HG03135 (cell line): Measurements from ENCODE around the gene RCC1.
A peak's percentile ranks its signal among the peaks of the same experiment; 100 is the strongest.
"Not testable (repeated sequence)": the region's sequence is repeated elsewhere in the genome, so short reads cannot be mapped to it uniquely, and the experiment has no call there.

Experiments used
- ATAC-seq: cut with Tn5 transposase; IDR thresholded peaks from one replicate; pipeline ENCODE4 v1.9.1; 2021; ENCODE audit warnings: mild to moderate bottlenecking, moderate library complexity; ENCODE audit not compliant: unreplicated experiment

RCC1 gene

DNA sequence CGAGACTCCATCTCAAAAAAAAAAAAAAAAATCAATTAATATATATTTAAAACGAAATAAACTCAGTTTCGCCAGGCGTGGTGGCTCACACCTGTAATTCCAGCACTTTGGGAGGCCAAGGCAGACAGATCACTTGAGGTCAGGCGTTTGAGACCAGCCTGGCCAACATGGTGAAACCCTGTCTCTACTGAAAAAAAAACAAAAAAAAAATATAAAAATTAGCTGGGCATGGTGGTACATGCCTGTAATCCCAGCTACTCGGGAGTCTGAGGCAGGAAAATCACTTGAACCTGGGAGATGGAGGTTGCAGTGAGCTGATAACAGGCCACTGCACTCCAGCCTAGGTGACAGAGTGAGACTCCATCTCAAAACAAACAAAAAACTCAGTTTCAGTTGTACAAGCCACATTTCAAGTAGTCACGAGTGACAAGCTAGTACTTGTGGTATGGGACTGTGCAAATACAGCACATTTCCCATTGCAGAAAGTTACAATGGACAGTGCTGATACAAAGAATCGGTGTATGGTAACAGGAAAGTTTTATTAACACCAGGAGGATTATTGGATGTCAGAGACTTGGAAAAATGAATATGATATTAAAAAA, 35.7 kb downstream of the RCC1 start:
- not testable (repeated sequence) for ATAC-seq

DNA sequence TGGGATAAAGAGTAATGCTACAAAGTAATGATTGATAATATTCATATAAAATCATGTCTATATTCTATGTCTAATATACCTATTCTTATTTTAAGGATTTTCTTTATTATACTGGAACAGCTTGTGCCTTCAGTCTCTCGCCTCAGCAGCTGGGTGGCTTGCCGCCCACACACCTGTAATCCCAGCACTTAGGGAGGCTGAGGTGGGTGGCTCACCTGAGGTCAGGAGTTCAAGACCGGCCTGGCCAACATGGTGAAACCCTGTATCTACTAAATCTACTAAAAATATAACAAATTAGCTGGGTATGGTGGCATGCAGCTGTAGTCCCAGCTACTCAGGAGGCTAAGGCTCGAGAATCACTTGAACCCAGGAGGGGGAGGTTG, 39.4 kb downstream of the RCC1 start:
- ATAC-seq, result no peak

DNA sequence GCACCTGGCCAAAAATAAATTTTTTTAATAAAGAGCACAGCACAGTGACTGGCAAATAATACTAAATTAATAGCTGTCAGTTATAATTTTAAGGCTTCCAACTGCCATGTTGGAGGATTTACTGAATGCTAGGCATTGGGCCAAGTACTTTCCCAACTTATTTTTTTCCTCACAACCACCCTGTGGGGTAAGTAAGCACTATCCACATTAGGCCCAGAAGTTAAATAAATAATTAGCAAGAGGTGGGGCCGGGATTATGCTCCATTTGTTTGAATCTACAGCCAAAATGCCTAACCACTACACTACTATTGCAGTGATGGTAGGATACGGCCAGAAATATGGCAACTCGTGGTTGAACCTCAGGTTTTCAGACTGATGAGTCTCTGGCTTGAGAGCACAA, 42.5 kb downstream of the RCC1 start:
- no peak for ATAC-seq

DNA sequence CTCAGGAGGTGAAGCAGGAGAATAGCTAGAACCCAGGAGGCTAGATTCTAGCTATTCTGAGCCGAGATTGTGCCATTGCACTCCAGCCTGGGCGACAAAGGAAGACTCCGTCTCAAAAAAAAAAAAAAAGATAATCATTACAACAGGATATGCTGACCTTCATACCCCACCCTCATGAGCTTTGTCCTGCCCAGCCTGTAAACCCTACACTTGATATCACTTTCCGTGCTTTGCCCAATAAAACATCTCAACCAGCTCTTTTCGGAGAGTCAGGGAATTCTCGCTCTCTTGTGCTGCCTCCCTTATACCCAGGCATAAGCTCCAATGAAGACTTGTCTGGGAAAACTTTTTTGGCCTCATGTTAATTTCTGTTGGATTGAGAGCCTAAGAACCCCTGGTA, 45.5 kb downstream of the RCC1 start:
- no peak for ATAC-seq

DNA sequence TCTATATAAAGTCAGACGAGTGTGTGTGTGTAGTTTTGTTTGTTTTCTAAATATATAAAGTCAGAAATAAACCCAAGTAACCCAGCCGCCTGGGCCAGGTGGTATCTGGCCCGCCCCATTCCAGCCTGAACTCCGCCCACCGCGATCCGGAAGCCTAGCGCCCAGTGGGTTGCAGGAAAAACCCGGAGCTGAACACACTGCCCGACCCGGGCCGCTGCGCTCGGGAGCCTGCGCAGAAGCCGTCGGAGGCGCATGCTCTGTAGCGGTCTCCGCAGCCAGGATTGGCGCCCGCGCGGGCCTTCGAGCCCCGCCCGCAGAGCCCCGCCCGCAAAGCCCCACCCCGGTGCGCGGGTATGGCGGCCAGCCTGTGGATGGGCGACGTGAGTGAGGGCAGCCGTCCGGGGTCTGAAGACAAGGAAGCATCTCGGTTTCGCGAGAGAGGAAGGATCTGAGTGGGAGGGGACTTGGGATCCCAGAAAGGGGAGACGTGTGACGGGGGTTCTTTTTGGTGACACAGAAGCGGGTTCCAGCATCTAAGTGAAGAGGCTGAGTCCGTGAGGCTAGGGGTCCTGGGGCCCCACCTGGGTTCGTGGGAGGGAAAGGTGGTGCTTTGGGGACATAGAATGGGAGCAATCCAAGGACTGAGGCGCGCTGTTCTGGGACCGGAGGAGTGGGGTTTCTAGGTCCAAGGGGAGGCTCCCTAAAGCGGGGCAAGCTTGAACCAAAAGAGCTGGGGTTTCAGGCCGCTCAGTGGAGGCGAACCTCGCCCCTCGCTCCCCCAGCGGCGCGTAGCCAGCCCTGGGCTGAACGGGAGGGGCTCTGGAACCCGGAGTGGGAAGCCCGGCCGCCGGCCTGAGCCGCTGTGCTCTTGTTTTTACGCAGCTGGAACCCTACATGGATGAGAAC, 47.2 kb downstream of the RCC1 start, which contains the start of gene TRNAU1AP:
Gene TRNAU1AP, plus strand, starts transcription at position 328 of the 906 bp plus-strand sequence. Its CDS starts 26 bp downstream, at position 354.
- ATAC-seq, result peak; percentile 95

DNA sequence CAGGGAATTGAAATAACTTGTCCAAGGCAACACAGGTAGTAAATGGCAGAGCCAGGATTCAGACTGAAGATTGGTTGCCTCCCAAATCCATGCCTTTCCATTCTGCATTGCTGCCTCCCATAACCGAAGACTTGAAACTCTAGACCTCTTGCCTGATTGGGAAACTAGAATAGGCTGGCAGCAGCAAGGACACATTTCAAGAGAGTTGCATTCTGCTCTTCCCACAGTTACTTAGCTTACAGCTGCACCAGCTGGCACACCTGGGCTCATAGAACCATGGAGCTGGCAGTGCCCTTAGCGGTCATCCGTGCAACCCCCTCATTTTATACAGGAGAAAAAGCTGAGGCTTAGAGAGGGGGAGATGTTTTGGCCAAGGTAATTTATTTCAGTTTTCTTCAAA, 55.0 kb downstream of the RCC1 start:
- ATAC-seq, result no peak

DNA sequence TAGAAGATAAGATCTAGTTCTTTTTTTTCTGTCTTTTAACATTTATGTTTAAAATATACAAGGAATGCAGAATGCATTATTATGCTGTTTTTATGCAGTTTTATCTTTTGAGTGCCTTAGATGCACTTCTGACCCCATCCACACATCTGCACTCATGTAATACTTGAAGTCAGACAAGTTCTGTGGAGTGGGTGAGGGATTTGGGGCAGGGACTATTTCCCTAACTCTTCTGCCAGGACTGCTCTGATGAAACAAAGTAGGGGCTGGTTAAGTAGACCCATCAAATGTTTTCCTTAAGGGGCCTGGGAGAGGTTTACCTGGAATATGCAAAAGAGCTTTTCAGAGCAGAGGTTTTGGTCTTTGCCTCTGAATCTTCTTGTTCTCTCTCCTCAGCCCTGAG, 58.5 kb downstream of the RCC1 start:
- ATAC-seq, result no peak

DNA sequence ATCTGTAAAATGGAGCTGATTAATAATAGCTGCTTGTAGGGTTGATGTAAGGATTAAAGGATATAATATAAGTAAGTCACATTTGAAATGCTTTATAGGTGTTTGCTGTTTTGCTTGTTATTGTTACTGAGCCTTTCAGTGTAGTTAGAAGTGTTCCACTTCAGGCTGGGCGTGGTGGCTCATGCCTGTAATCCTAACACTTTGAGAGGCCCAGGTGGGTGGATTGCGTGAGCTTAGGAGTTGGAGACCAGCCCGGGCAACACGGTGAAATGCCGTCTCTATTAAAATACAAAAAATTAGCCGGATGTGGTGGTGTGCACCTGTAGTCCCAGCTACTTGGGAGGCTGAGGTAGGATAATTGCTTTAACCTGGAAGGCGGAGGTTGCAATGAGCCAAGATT, 59.2 kb downstream of the RCC1 start:
- ATAC-seq, result no peak

DNA sequence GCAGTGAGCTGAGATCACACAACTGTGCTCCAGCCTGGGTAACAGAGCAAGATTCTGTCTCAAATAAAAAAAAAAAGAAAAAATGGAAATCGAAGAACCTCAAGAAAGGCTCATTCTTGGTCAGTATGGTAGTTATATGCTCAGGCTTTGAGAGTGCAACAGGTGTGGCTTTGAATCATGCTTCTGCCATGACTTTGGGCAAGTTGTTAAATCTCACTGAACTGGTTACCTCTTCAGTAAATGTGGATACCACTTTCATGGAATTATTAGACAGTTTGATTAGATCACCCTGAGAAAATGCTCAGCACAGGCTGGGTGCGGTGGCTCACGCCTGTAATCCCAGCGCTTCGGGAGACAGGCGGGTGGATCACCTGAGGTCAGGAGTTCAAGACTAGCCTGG, 59.9 kb downstream of the RCC1 start:
- no peak for ATAC-seq

DNA sequence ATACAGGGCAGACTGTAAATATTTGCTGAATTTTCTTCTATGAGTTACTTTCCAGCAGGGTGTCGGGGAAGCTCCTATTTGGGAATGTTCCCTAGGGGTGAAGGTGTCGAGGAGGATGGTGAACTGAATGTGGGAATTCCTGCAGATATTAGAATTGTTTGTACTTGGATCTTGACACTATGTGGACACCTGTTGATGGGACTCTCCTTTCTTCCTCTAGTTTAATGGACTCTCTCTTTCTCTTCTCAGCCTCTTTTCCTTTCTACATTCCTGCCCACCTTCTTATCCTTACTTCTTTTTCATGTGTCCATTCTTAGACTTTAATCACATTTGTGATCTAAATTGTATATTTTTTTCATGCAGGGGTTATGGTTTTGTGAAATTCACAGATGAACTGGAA, 61.1 kb downstream of the RCC1 start:
- no peak for ATAC-seq

DNA sequence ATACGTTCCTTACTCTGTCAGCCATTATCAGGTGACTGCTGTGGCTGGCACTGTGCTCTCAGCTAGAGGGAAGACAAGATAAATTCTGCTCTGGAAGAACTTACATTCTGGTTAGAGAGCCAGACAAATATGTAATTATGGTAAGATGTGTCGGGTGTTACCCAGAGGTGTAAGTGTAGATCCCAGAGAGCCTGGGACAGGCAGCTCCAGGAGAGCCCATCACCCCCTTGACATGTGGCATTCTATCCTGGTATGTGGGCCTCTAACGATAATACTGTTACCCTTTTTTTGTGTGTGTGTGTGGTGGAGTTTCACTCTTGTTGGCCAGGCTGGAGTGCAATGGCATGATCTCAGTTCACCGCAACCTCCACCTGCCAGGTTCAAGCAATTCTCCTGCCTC, 66.1 kb downstream of the RCC1 start:
- no peak for ATAC-seq

DNA sequence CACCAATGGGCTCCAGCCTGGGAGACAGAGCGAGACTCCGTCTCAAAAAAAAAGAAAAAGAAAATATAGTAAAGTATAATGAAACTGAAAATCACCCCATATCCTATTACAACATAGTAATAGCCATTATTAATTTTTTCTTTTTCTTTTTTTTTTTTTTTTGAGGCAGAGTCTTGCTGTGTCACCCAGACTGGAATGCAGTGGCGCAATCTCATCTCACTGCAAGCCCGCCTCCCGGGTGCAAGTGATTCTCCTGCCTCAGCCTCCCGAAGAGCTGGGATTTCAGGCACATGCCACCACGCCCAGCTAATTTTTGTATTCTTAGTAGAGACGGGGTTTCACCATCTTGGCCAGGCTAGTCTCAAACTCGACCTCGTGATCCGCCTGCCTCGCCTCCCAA, 67.0 kb downstream of the RCC1 start:
- ATAC-seq, result not testable (repeated sequence)

DNA sequence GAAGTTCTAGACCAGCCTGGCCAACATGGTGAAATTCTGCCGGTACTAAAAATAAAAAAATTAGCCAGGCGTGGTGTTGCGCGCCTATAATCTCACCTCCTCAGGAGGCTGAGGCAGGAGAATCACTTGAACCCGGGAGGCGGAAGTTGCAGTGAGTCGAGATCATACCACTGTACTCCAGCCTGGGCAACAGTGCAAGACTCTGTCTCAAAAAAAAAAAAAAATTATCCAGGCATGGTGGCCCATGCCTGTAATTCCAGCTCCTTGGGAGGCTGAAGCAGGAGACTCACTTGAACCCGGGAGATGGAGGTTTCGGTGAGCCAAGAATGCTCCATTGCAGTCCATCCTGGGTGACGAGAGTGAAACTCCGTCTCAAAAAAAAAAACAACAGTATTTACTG, 67.7 kb downstream of the RCC1 start:
- ATAC-seq, result no peak

DNA sequence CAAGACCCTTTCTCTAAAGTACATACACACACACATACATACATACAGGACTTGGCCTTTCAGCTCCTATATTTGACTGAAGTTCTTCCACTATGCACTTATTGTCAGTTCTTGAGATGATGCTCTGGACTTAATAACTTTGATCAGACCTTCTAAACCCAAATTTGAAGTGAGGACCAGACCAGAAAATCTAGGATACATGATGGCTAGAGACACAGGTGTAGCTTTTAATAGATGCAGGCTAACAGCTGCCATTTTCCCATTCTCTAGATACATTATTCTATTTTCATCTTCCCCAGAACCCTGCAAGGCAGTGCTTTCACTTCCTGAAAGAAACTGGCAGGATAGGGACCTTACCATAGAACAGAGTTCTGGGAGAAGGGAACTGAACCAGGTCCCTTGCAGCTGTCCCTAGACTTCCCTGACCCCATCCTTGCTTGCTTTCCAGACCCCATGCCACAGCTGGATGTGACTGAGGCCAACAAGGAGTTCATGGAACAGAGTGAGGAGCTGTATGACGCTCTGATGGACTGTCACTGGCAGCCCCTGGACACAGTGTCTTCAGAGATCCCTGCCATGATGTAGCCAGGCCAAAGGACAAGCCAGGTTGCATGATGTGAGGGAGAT, 71.3 kb downstream of the RCC1 start:
- ATAC-seq, result no peak

DNA sequence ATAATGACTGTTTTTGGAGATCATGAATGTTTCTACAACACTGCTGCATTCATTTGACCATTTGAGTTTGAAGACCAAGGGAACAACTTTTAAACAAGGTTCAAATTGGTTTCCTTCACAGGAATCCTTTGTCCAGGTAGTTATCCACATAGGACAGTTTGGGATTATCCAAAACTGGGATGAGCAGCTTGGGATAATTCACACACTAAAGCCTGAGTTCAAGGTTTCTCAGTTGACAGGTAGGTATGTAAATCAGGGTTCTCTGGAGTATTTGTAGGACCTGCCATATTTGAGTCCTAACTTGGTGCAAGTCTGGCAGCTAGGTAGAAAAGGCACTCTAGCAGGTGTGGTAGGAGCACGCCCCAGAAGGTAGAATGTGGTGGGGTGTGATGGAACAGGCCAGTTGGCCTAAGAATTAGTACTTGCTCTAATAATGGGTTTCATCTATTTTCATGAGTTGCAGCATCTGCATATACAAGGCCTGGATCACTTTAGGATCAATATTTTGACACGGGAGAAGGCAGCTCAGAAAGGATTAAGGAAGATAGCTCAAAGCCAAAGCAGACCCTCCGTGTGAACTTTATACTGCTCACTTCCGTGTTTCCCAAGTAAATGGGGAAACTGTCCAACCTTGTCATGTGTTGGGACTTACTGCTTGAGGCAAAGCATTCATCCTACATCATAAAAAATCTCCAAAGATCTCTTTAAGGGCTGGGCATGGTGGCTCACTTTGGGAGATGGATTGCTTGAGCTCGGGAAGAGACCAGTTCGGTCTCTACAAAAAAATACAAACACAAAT, 72.1 kb downstream of the RCC1 start:
- no peak for ATAC-seq

DNA sequence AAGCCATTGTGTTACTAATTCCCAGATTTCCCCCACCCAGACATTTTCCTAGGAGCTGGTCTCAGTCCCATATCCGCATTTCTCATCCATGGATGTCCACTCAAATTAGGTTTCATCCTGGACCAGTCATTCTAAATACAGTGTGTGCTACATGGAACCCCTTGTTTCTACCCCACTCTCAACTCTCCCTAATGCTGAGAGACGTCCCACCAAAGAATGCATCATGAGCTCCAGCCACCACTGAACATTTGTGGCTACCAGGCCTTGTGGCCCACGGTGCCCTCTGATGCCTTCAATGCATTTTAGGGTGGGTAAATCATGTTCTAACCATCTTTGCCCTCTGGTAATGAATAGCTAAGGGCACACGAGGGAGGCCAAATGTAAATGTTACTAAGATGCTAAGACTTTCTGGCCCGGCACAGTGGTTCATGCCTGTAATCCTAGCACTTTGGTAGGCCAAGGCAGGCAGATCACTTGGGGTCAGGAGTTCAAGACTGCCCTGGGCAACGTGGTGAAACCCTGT, 72.9 kb downstream of the RCC1 start:
- no peak for ATAC-seq

DNA sequence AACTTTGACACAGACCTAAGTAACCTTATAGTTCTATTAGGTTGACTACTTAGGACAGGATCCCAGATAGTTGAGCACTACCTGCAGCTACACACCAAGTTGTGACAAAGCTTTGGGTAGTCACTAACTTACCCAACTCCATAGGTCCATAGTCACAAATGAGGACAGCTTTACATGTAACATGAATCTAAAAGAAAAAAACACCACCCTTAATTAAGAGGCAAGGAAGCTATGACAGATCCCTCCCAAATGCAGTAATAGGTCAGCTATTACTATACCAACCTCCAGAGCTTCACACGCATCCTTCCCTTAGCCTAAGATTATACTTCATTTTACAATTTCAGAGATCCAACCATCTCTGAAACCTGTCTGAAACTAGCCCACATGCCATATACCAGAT, 73.6 kb downstream of the RCC1 start:
- ATAC-seq, result no peak

DNA sequence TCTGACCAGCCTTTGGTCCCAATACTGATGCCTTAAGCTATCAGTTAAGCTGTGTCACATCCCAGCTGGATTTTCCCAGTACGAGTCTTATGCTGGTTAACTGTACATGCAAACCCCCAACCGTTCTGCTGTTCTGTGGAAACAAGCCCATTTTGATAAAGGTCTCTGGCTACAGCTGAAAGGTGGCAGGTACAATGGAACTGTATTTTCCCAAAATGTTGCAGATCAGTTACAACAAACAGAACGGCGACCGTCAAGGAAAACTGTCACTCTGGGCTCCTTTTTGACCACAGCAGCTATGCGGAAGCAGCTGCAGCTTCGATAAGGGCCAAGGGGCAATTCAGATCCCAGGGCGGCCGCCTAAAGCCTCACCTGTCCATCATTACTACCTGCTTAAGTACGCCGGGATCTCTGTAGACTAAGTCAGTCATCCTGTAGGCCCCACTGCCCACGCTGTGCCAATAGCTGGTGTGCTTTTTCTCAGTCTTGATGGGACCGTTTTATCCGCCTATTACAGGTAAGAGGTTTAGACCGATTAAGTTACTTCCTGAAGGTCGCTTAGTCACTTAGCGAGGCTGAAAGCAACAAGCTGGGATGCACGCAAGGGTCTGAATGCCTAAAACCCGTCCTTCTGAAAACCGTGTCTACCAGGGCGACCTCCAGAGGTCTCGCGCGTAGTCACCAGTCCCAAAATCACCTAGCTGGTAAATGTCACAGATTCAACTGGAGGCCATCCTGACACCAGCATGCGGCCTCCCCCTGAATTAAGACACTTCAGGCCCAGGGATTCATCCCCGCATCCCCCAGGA, 75.1 kb downstream of the RCC1 start:
- peak; percentile 21 for ATAC-seq

DNA sequence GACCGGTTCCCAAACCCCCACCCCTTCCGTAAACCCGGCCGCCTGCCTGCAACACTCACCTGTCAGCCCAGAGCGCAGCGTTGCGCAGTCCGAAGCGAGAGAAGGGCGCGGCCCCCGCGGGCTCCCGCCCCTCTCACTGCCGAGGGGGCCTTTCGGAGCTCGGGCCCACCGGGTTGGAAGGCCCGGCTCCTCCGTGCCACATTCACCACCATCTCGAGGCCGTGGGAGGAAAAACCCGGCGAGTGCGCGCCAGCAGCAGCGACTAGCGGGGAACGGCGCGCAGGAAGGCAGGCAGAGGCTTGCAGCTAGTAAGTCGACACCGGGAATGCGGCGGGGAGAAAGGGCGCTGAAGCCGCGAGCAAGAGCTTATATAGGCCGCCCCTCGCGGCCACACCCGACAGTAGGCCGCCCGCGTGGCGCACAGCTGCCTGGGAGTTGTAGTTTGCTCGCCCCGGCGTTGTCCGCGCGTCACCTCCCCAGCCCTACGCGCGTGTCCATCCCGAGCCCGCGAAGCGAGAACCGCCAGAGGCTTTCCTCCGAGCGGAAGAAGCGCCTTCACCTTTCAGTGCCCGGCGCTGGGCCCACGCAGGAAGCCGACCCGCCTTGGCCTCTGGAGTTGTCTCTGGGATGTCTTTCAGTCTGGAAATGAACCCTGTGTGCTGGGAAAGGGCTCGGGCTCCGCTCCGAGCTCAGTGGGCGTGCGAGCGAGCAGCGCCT, 75.8 kb downstream of the RCC1 start:
- ATAC-seq, result peak; percentile 83

DNA sequence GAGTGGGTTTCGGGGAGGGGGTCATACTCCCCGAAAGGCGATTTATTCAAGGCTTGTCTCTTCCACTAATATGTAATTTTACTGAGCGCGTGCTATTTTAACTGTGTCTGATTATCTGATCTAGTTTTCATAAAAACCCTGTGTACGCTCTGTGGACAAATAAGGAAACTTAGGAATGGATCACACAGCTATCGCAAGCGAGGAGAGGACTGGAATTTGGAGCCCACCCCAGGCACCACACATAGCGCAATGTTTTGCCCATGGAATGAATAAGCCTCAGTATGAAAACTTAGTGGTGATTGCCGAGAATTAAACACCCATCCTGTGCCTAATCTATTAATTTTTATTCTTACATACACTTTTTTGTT, 76.4 kb downstream of the RCC1 start:
- ATAC-seq, result no peak
